ENCODE results near the gene SEC14L5.

Gene SEC14L5

DNA sequence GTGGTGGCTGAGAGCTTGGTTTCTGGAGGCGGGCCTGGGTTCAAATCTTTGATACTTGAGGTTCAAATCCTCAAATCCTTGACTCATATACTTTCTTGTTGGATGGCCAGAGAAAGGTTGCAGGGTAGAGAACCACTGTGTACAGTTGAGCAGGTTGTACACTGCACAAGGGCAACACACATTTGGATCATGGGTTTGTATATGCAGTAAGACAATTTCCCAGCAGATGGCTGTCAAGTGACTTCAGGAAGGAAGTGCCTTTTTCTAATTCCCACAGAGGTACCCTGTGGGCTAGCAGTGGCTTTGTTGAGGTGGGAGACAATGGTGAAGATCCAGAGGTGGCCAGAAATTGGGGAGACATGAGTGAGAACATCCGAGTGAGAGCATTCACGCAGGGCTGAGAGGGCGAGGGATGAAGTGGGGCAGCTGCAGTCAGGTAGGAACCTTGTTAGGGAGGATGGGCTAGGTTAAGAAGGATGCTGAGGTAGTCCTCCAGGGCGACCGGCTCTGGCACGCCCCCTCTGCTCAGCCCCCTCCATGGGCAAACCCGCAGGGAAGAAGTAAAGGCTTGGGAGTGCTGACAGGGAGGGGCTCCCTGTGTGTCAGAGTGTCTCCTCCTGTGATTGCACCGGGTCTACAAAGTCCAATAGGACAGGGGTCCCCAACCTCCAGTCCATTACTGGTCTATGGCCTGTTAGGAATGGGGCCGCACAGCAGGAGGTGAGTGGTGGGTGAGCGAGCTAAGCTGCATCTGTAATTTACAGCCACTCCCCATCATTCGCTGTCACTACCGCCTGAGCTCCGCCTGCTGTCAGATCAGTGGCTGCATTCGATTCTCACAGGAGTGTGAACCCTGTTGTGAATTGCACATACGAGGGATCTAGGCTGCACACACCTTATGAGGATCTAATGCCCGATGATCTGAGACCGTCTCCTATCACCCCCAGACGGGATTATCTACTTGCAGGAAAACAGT lies 104.9 kb downstream of the SEC14L5 start:
- FAIRE-seq, result no peak
- no peak for DNase-seq (ENCODE audit: insufficient read length, low spot score)

DNA sequence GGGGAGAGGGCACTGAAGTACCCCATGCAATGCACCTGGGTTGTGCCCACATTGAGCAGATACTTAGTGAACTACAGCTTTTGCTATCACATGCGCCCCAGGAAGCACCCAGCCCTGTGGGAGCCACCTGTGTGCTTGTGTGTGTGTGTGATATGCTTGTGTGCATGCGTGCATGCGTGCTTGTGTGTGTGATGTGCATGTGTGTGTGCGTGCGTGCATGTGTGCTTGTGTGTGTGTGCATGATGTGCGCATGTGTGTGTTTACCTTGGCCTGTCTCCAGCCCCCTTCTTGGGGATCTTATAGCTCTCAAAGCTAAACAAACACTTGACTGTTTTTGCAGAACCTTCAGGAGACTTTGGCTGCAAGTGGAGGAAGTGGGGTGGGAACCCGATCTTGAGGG lies 106.8 kb downstream of the SEC14L5 start:
- DNase-seq (ENCODE audit: insufficient read length, low spot score) (no peak), FAIRE-seq (peak; percentile 58)

- DNase-seq (ENCODE audit: insufficient read length, low spot score) (no peak), FAIRE-seq (no peak)
These were observed 107.2 kb downstream of the SEC14L5 start for GRCh38 chr16:5065326-5065725.

- FAIRE-seq (no peak), DNase-seq (ENCODE audit: insufficient read length, low spot score) (no peak)
These were observed 107.7 kb downstream of the SEC14L5 start, which contains the start of gene C16orf89 for GRCh38 chr16:5065813-5066212. Gene C16orf89 (minus strand): TSS chr16:5065956. CDS start chr16:5065908, 48 bp downstream.

DNA sequence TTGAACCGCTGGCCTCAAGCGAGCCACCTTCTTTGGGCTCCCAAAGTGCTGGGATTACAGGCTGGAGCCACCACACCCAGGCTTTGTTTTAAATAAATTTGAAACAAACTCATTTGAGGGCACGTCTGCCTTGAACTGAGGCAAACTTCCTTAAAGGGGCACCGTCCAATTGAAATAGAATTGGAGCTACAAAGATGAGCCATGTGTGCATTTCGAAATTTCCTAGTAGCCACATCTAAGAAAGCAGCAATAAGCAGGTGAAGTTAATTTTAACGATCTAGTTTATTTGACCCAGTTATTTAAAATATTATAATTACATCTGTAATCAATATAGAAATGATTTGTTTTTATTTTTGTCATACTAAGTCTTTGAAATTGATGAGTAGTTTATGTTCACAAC lies 108.4 kb downstream of the SEC14L5 start:
- FAIRE-seq, result no peak
- DNase-seq (ENCODE audit: insufficient read length, low spot score), result no peak
